Erythroblast (primary cell): ENCODE results near the gene MGAT4B.

Source experiments
- GATA1 ChIP-seq: IDR thresholded peaks from 2 replicates; pipeline ENCODE4 v1.6.1; 2011; ENCODE audit warnings: low read depth, mild to moderate bottlenecking, control low read depth, low read length, moderate library complexity
- POLR2A ChIP-seq: IDR thresholded peaks from 2 replicates; pipeline ENCODE4 v1.6.1; 2011; ENCODE audit warnings: mild to moderate bottlenecking, low read length

DNA sequence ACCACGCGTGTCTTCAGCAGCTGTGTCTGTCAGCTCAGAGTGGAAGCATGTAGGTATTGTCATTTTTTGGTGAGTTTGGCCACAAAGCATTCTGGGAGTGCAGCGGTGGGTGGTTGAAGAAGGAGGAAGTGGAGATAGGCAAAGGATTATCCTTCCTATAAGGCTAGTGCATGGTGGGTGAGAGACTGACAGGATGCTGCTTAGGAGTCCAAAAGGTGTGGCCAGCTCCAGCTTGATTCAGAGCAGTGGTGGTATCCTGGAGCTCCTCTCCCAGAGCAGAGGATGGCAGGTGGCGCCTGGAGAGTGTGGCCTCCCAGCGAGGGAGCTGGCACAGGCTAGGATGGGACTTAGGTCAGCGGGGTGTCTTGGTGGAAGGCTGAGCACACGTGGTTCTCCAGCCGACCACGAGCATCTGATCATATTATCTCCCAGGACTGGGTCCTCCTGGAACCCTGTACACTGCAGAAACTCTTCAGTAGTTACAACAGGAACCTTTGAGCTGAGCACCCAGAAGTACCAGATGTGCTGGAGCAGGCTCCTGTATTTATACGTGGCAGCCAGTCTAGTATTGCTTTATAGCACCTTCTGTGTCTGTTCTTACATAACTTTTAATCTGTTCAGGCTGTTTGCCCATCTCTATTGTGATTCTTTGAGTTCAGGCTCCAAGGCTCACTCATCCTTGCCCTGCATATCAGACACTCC is 44.4 kb downstream of the MGAT4B start:
- TF ChIP-seq GATA1 (no peak), POLR2A (no peak)
